ENCODE results near the gene PXDN. TPM values are rescaled to one million over a fixed set of nuclear protein-coding genes. Genes with fewer than 3 reads are reported as not detected.

The PXDN gene
- total and polyA plus RNA-seq, 2 donors (not counting 3 experiments of a cell fraction or from before 2014, with no cell fraction given), result 231 to 308 TPM

- dilution Hi-C loops (cut with MboI; ENCODE audit: extremely low pct_ligation_motif_present, low sequenced_read_pairs), result no loop called here
- DNase-seq (ENCODE audit: low read depth, low spot score) (no peak), FAIRE-seq (no peak)
- no TSS peak for BruUV-seq (replicated peaks)
- H3K9me3 ChIP-seq (replicated peaks; ENCODE audit: control insufficient read depth, insufficient read depth, low read length), result no peaks in the 10 kb centered on the region
- H3K4me3 ChIP-seq (replicated peaks in 1 of 3; ENCODE audit: insufficient read depth in 1 of 3, low read depth in 1 of 3, low read length in 3 of 3), result no peak overlapping the region
- no peak overlapping the region for H2AFZ ChIP-seq (ENCODE audit: low read depth, low read length)
- intact Hi-C loops (cut with micrococcal nuclease), result loop anchor here (10.0 kb wide), 1 partner anchor 1666 kb away; no protein-coding TSS in a partner anchor
- peaks cover 19% of the 10 kb centered on the region for H3K4me1 ChIP-seq (ENCODE audit: control insufficient read depth, extremely low read depth, insufficient read depth, low read length)
- H3K79me2 ChIP-seq (ENCODE audit: control insufficient read depth, insufficient read depth, low read length), result peaks cover 60% of the 10 kb centered on the region
- no peak overlapping the region for H3K27ac ChIP-seq (ENCODE audit: insufficient read depth, low read depth, low read length)
- no peaks in the 10 kb centered on the region for H4K20me1 ChIP-seq (replicated peaks; ENCODE audit: control insufficient read depth, extremely low read depth, insufficient read depth, low read length)
- H3K9me1 ChIP-seq (replicated peaks; ENCODE audit: control insufficient read depth, extremely low read depth, insufficient read depth, low read length), result no peaks in the 10 kb centered on the region
- no peak overlapping the region for H3K9ac ChIP-seq (replicated peaks; ENCODE audit: extremely low read depth, insufficient read depth, low read length)
- POLR2A ChIA-PET, result no interaction called here
- TF ChIP-seq JUN (IDR thresholded peaks at IDR 0.05; ENCODE audit: borderline replicate concordance, insufficient read depth, insufficient read length, low read depth) (no peak), EZH2 (IDR thresholded peaks at IDR 0.05; ENCODE audit: borderline replicate concordance, low read depth, low read length, severe bottlenecking) (no peak), FOS (IDR thresholded peaks at IDR 0.05; ENCODE audit: borderline replicate concordance, insufficient read depth, low read length) (no peak), MAX (IDR thresholded peaks at IDR 0.05; ENCODE audit: insufficient read depth, insufficient read length) (no peak), POLR2AphosphoS5 (IDR thresholded peaks at IDR 0.05; ENCODE audit: insufficient read depth, low read depth, low read length) (no peak), MYC (IDR thresholded peaks at IDR 0.05; ENCODE audit: low read depth, low read length) (no peak), POLR2A (IDR thresholded peaks at IDR 0.05; ENCODE audit: low read depth, low read length) (no peak), CTCF (IDR thresholded peaks at IDR 0.05; ENCODE audit: extremely low read depth in 1 of 2, insufficient read depth in 1 of 2, low read depth in 1 of 2, low read length in 2 of 2) (no peak), GATA2 (IDR thresholded peaks at IDR 0.05; ENCODE audit: insufficient read depth, insufficient read length, low read depth, low read length) (no peak)
- CTCF ChIA-PET, result interaction anchor here (1.1 to 3.2 kb wide), 5 partner anchors 13 to 60 kb away, joined by 3 to 15 read pairs (median 4); no protein-coding TSS in a partner anchor
- no peak overlapping the region for H3K4me2 ChIP-seq (ENCODE audit: insufficient read depth, low read length)
- no peaks in the 10 kb centered on the region for H3K27me3 ChIP-seq (ENCODE audit: control insufficient read depth in 2 of 2, insufficient read depth in 2 of 2, low read length in 2 of 2)
- H3K36me3 ChIP-seq (ENCODE audit: control insufficient read depth in 2 of 2, extremely low read depth in 1 of 2, insufficient read depth in 2 of 2, low read length in 2 of 2), result peaks cover 0 to 4% of the 10 kb centered on the region in 2 experiments
These were observed 15.1 kb downstream of the PXDN start for GRCh38 chr2:1729242-1729641.
